Measurements from ENCODE around the gene ZNF597. TPM values are rescaled to one million over a fixed set of nuclear protein-coding genes. Genes with fewer than 3 reads are reported as not detected.

Gene ZNF597
- polyA plus RNA-seq, 3 donors, result 0.80 to 1.0 (median 0.98) TPM

GRCh38 chr16:3479654-3480216, 36.4 kb upstream of the ZNF597 start:
- H3K79me2 ChIP-seq (ENCODE audit: insufficient read depth, low read length), result peaks cover 31% of the 10 kb centered on the region
- no peak overlapping the region for H3K4me3 ChIP-seq (replicated peaks in 1 of 3; ENCODE audit: low read depth in 2 of 3, low read length in 3 of 3)
- H3K27me3 ChIP-seq (ENCODE audit: control insufficient read depth in 2 of 2, insufficient read depth in 2 of 2, low read length in 2 of 2), result no peaks in the 10 kb centered on the region
- H3K4me1 ChIP-seq (ENCODE audit: control insufficient read depth in 1 of 2, insufficient read depth in 2 of 2, low read length in 2 of 2), result no peaks in the 10 kb centered on the region
- Mint-ChIP-seq H3K27ac (no peak overlapping the region), H3K27me3 (ENCODE audit: low read depth in 3 of 3) (peaks cover 0 to 2% (median 0%) of the 10 kb centered on the region in 3 donors), H3K4me3 (no peak overlapping the region), H3K9me3 (no peaks in the 10 kb centered on the region), H3K4me1 (no peaks in the 10 kb centered on the region), H3K36me3 (peaks cover 61 to 92% of the 10 kb centered on the region in 2 donors)
- H2AFZ ChIP-seq (ENCODE audit: insufficient read depth, low read depth, low read length, poor library complexity, severe bottlenecking), result no peak overlapping the region
- WGBS (ENCODE audit: insufficient coverage), result 100% methylated on average over 5 of the region's 12 CpGs
- H3K27ac ChIP-seq (ENCODE audit: low read depth in 1 of 2, low read length in 2 of 2), result no peak overlapping the region
- TF ChIP-seq CTCF (IDR thresholded peaks at IDR 0.05), result no peak
- no peak for DNase-seq
- no peak overlapping the region for H3K4me2 ChIP-seq (replicated peaks; ENCODE audit: extremely low read depth, low read length, poor library complexity, severe bottlenecking)
- intact Hi-C loops (cut with micrococcal nuclease), result no loop called here
- H3K9ac ChIP-seq (ENCODE audit: insufficient read depth, low read length, poor library complexity, severe bottlenecking), result no peak overlapping the region
- peaks cover 65 to 85% of the 10 kb centered on the region in 2 donors for H3K36me3 ChIP-seq (replicated peaks in 1 of 2; ENCODE audit: control insufficient read depth in 1 of 2, insufficient read depth in 2 of 2, low read length in 2 of 2)
- peaks cover 73% of the 10 kb centered on the region for H4K20me1 ChIP-seq (ENCODE audit: insufficient read depth, low read length)
- H3K9me3 ChIP-seq (replicated peaks in 1 of 2; ENCODE audit: control insufficient read depth in 1 of 2, insufficient read depth in 1 of 2, low read length in 2 of 2), result no peaks in the 10 kb centered on the region

GRCh38 chr16:3478242-3478925, 35.1 kb upstream of the ZNF597 start:
- no peak overlapping the region for H3K9ac ChIP-seq (ENCODE audit: insufficient read depth, low read length, poor library complexity, severe bottlenecking)
- no peak overlapping the region for H3K4me2 ChIP-seq (replicated peaks; ENCODE audit: extremely low read depth, low read length, poor library complexity, severe bottlenecking)
- no peak for DNase-seq
- no peaks in the 10 kb centered on the region for H3K27me3 ChIP-seq (ENCODE audit: control insufficient read depth in 2 of 2, insufficient read depth in 2 of 2, low read length in 2 of 2)
- H4K20me1 ChIP-seq (ENCODE audit: insufficient read depth, low read length), result peaks cover 85% of the 10 kb centered on the region
- no peak overlapping the region for H3K4me3 ChIP-seq (replicated peaks in 1 of 3; ENCODE audit: low read depth in 2 of 3, low read length in 3 of 3)
- no peak overlapping the region for H3K27ac ChIP-seq (ENCODE audit: low read depth in 1 of 2, low read length in 2 of 2)
- no peaks in the 10 kb centered on the region for H3K4me1 Mint-ChIP-seq
- 98% methylated on average over 10 of the region's 11 CpGs for WGBS (ENCODE audit: insufficient coverage)
- no peak overlapping the region for H2AFZ ChIP-seq (ENCODE audit: insufficient read depth, low read depth, low read length, poor library complexity, severe bottlenecking)
- H3K4me3 Mint-ChIP-seq, result no peak overlapping the region
- H3K36me3 Mint-ChIP-seq, result peaks cover 48 to 80% of the 10 kb centered on the region in 2 donors
- peaks cover 0 to 2% (median 0%) of the 10 kb centered on the region in 3 donors for H3K27me3 Mint-ChIP-seq (ENCODE audit: low read depth in 3 of 3)
- H3K4me1 ChIP-seq (ENCODE audit: control insufficient read depth in 1 of 2, insufficient read depth in 2 of 2, low read length in 2 of 2), result no peaks in the 10 kb centered on the region
- H3K9me3 ChIP-seq (replicated peaks in 1 of 2; ENCODE audit: control insufficient read depth in 1 of 2, insufficient read depth in 1 of 2, low read length in 2 of 2), result no peaks in the 10 kb centered on the region
- intact Hi-C loops (cut with micrococcal nuclease), result no loop called here
- no peak for TF ChIP-seq CTCF (IDR thresholded peaks at IDR 0.05)
- no peaks in the 10 kb centered on the region for H3K9me3 Mint-ChIP-seq
- H3K79me2 ChIP-seq (ENCODE audit: insufficient read depth, low read length), result peaks cover 44% of the 10 kb centered on the region
- peaks cover 51 to 71% of the 10 kb centered on the region in 2 donors for H3K36me3 ChIP-seq (replicated peaks in 1 of 2; ENCODE audit: control insufficient read depth in 1 of 2, insufficient read depth in 2 of 2, low read length in 2 of 2)
- peak overlapping the region in 1 of 7 donors; percentile 62 for H3K27ac Mint-ChIP-seq
